DND-41 (cell line): Measurements from ENCODE around the gene NR6A1.

Experiments used
- EZH2 ChIP-seq: IDR thresholded peaks from 3 replicates; pipeline ENCODE4 v1.6.1; 2012; ENCODE audit warnings: borderline replicate concordance, low read depth, mild to moderate bottlenecking, moderate library complexity, low read length, inconsistent platforms; ENCODE audit not compliant: severe bottlenecking
- TF ChIP-seq, protein P1 (sequence below): IDR thresholded peaks from 2 replicates; pipeline ENCODE4 v1.5.1; 2012; ENCODE audit warnings: borderline replicate concordance, low read length, moderate library complexity, mild to moderate bottlenecking; ENCODE audit not compliant: poor library complexity, severe bottlenecking; ENCODE audit errors: extremely low read depth

DNA sequence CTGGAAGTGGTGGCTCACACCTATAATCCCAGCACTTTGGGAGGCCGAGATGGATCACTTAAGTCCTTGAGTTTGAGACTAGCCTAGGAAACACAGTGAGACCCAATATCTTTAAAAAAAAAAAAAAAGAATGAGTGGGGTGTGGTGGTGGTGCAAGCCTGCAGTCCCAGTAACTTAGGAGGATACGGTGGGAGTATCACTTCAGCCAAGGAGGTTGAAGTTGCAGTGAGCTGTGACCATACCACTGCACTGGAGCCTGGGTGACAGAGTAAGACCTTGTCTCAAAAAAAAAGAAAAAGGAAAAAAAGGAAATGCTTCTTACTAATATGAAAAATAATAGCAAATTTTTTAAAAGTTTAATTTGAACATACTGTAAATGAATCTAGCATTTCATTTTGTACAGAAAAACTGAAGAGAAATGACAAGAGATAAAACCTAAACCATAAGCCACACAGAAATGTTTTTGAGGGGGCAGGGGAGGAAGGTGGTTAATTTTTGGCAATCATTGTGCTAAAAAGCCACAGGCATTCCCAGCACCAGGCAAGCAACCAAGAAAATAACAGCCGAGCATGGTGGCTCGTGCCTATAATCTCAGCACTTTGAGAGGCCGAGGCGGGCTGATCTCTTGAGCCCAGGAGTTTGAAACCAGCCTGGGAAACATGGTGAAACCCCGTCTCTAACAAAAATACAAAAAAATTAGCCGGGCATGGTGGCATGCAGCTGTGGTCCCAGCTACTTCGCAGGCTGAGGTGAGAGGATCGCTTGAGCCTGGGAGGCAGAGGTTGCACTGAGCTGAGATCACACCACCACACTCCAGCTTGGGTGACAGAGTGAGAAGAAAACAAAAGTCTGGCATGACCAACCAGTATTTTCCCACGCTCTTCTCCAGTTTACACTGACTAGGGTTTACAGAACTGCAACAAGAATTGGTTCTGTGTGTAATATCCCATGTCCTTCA is 149.5 kb downstream of the NR6A1 start:
- TF ChIP-seq, protein P1, sequence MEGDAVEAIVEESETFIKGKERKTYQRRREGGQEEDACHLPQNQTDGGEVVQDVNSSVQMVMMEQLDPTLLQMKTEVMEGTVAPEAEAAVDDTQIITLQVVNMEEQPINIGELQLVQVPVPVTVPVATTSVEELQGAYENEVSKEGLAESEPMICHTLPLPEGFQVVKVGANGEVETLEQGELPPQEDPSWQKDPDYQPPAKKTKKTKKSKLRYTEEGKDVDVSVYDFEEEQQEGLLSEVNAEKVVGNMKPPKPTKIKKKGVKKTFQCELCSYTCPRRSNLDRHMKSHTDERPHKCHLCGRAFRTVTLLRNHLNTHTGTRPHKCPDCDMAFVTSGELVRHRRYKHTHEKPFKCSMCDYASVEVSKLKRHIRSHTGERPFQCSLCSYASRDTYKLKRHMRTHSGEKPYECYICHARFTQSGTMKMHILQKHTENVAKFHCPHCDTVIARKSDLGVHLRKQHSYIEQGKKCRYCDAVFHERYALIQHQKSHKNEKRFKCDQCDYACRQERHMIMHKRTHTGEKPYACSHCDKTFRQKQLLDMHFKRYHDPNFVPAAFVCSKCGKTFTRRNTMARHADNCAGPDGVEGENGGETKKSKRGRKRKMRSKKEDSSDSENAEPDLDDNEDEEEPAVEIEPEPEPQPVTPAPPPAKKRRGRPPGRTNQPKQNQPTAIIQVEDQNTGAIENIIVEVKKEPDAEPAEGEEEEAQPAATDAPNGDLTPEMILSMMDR = no peak
- TF ChIP-seq EZH2 = no peak
